ENCODE measurements around the gene SLC25A22.

Gene SLC25A22

DNA sequence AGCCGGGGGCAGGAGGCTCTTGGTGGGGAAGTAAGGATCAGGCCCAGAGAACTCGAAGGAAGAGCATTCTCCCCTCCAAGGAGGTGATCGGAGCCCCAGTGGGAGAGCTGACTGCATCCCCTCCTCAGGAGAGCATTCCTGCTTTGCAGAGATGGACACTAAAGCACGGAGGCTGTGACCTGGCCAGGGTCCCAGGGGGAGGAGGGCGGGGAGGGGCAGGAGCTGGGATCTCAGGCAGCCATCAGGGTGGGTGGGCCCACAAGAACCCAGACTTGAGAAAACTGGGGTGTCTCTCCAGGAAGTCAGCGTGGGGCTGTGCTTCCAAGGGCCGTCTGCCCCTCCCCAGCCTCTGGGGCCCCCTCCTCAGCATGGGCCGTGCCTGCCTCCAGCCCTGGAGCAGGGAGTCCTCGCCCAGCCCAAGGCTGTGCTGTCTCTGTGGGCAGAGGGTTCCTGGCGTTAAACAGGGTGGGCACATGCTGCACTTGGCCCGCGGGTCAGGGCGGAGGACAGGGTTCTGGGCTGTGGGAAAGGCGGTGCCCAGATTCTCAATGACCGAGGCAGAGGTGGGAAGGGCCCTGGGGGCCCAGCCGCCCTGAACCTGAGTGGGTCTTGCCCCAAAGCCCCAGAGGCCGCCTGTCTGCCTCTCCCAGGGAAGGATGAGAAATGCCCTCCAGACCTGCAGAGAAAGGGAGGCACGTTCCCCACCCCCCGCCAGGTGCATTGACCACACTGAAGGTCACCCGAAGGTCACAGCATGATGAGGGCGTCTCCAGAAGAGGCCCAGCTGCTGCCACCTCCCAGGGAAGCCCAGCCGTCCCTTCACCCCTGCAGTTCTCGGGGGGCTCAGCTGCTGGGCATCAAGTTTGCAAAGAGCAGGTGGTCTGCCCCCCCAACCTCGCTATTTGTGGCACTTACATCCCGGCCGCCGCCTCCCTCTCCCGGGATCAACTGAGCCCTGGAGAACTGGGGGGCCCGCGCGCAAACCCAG is 8.8 kb downstream of the SLC25A22 start:
- no peak for DNase-seq (ENCODE audit: low read depth)

DNA sequence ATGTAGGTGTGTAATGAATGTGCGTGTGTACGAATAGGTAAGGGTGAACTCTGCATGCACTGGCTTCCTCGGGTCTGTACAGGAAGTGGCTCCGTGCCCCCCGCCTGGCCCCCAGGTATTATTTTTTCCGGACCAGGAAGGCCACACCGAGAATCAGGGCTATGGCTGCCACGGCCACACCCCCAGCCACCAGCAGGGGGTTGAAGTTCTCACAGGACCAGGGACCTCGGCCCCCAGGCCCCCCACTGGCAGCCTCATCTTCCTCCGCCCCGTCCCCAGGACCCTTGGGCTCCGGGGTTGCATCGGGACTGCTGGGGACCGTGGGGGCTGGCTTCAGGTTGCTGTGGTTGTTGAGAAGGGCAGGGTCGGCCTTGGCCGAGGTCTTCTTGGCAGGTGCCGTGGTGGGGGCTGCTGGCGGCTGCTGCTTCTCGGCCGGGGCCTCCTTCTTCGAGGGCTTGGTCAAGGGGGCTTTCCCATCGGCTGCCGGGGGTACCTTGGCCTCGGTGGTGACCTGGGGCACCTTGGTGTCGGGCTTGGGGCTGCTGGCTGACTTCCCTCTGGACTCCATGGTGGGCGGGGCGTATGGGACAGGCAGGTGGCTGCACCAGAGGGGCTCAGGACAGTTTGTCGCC is 10.0 kb downstream of the SLC25A22 start:
- no peak for DNase-seq (ENCODE audit: low read depth)

DNA sequence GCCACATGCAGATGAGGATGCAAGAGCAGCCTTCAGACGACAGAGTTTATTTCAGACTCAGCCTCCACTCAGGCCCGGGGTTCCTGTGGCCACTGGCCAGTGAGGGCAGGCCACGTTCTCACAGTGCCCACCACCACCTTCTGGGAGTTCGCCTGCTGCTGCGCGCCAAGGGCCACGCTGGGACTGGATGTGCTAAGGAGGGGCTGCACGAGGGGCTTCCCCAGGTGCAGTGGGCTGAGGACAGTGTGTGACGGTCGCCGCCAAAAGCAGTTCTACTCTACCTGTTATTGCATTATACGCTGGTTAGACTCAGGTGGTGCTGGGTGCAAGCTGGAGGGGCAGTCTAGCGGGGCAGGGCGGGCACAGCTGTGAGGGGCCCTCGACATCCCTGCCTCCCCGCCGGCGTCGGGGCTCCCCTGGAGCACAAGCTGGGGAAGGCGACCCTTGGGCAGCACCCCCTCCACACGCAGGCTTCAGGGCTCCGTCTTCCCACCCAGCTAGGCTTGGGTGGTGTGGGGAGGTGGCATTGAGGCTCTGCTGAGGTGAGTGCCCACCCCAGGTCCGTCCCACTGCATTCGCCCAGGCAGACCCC is 10.9 kb downstream of the SLC25A22 start:
- no peak for DNase-seq (ENCODE audit: low read depth)

DNA sequence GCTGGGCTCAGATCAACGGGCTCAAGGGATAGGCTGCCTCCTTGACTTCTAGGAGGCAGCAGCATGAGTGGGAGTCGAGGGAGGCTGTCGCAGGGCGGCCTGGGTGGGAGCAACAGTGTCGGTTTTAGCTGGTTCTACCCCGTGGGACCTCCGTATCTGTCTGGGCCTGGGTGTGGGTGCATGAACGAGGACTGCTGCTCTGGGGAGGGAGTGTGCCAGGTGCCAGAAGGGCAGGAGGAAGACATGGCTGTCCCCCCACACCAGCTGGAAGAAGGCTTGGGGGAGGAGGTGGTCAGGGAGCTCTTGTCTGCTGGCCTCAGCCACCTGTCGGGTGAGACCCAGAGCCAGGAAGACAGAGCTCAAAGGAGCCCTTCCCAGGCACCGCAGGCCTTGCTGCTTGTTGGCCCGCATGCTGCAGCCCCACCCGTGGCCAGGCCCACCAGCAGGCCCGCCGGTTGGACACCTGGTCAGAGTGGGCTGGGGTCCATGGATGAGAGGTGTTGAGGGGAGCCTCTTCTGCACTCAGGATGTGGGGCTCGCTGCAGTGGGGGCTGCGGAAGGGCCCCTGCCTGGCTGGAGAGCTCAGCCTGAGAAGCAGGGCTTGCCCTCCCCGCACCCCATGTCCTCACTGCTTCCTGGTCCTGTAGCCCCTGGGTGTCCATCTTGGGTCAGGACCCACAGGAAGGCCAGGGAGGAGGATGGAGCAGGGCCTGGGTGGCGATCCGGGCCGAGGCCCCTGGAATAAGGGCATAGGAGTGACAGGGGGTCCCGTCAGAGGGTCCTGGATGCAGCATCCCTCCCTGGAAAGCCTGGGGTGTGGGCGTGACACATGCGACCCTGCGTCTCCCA is 11.6 kb downstream of the SLC25A22 start:
- no peak for DNase-seq (ENCODE audit: low read depth)

DNA sequence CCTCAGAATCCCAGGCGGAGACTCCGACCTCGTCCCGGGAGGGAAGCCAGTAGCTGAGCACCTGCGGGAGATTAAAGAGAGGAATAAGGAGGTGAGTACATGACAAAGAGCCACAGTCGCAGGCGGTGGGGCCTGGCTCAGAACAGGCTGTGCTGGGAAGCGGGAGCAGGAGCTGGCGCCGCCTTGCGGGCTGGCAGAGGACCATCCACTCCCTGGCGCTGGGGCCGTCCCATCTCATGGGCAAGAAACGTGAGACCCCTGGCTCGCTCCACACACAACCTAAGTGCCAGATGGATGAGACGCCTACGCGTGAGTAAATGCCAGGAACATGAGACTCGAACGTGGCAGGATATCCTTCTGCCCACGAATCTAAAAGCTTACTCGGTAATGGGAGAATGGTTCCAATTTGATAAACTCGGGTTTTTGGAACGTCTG is 14.5 kb downstream of the SLC25A22 start:
- DNase-seq (ENCODE audit: low read depth): no peak

DNA sequence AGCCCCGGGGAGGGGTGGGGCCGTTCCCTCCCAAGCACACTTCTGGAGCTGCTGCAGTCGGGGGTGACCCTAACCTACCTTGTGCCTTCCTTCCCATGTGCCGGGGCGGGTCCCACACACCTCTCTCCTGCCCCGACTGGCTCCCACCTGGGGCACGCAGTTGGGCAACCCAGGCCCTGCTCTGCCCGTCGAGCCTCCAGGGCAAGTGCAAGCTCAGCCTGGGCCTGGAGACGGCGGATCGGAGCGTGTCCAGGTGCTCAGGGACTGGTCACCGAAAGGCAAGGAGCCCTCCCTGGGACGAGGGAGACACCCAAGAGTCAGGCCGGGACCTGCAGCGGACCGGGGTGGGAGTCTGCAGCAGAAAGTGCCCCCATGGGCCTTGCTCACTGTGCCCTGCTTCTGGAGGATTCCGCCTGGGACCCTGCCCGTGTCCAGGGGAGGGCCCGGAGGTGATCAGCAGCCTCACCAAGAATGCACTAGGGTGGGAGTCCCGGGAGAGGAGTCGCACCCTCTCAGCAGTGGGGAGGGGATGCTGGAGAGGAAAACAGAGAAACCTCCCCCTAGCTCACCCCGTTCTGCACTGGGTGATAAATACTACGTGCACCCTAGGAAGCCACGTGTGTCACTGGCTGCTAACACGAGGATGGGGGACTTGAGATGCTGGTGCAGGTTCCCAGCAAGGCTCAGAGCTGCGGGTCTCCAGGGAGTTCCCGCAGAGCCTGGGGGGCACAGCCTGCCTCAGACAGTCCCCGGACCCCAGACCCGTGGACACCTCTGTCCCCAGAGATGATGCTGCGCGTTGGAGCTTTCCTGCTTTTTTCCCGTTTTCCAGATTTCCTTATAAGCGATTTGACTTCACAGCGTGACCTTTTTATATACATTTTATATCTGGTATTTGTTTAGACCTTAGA is 15.6 kb downstream of the SLC25A22 start:
- no peak for DNase-seq (ENCODE audit: low read depth)

DNA sequence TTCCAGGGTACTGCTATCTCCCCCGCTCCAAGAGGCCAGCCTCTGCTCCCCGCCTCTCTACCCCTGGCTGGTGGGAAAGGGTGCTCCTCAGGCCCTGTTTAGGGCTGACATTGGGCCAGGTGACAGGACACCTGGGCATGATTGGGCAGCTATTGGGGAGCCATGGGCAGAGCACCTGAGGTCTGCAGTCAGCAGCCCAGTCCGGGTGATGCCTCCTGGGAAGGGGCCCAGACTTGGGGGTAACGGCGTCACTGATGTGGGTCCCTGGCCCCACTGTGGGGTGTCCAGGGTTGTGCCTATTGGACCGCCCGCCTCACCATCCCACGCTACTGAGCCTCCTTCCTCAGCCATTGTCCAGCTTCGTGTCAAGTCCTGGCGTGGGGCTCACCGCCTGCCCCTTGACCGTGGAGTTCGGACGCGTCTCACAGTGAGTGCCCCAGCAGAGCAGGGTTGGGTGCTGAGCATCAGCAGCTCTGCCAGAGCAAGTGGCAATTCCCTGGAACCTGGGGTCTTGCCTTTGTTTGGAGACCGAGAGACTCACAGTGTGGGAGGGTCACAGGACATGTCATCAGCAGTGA is 18.0 kb downstream of the SLC25A22 start:
- DNase-seq (ENCODE audit: low read depth): no peak

DNA sequence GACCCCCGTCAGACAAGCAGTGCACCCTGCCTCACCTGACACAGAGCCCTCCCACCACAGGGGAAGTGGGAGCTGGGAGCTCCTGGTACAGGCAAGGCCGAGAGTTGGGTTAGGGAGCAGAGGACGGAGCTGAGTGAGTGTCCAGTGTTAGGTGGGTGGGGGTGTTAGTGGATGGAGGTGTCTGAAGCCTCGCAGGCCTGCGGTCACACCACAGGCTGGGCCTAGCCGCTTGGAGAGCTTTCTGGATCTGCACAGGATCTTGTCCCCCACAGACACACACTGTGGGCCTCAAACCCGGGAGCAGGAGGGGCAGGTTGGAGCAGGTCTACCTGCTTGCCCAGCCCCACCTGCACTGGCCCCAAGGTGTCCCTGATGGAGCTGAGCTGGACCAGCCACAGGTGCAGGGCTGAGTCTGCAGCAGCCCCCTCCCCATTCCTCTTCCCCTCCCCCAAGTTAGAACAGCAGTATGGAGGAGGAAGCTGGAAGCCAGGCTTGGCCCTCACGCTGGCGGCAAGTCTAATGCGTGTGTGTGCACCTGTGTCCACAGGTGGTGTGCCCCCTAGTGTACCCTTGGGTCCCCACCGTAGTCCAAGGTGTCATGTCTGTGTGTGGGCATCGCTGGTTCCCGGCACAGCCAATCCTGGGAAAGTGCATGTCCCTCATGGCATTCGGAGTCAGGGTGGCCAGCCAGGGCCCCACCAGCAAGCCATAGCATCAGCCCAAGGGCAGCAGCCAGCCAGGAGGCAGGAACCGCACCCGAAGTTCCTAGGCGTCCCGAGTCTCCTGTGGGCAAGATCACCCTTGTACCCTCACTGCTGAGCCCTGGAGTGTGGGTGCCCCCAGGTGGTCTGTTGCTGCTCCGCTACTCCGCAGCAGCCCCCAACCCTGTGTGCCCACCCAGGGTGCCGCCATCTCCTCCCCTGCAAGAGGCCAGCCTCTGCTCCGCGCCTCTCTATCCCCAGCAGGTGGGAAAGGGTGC is 18.8 kb downstream of the SLC25A22 start:
- no peak for DNase-seq (ENCODE audit: low read depth)

- peak; percentile 95 for DNase-seq (ENCODE audit: low read depth)
Observed at GRCh38 chr11:777288-778255, 20.5 kb downstream of the SLC25A22 start, which contains the start of gene GATD1. TSS of gene GATD1 (minus strand) at chr11:777487. CDS start at chr11:777462, 25 bp downstream.

GRCh38 chr11:776561-777287 is 21.4 kb downstream of the SLC25A22 start:
- no peak for DNase-seq (ENCODE audit: low read depth)

DNA sequence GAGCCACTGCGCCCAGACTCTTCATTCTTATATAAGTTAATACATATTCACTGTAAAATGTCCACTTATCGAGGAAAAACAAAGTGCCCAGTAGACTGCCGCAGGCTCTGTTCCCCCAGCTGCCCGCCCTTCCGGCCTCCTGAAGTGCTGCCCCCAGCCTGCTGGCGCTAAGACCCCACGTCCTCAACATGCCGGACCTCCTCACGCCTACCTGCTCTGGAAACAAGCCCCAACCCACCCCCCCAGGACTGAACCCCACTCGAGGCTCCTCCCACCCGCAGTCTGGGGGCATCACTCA is 21.9 kb downstream of the SLC25A22 start:
- no peak for DNase-seq (ENCODE audit: low read depth)

GRCh38 chr11:774873-775592 is 23.0 kb downstream of the SLC25A22 start:
- no peak for DNase-seq (ENCODE audit: low read depth)

GRCh38 chr11:773830-774229 is 24.3 kb downstream of the SLC25A22 start:
- DNase-seq (ENCODE audit: low read depth): no peak

DNA sequence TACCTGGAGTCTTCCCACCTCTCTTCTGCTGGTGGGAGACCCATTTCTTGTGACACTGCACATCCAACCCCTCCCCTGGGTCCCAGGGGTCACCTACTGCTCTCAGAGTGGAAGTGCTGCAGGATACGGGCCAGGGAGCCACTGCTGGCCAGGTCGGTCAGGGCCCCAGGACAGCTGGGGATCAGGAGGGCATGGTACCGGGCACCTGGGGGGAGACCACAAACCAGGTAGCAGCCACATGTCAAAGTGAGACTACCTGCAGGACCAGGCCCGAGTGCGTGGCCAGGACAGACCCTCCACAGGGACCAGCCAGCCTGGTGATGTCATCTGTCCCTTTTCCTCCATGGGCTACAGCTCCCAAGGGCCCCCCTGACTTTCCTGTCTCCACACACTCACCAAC is 24.7 kb downstream of the SLC25A22 start:
- DNase-seq (ENCODE audit: low read depth): no peak

DNA sequence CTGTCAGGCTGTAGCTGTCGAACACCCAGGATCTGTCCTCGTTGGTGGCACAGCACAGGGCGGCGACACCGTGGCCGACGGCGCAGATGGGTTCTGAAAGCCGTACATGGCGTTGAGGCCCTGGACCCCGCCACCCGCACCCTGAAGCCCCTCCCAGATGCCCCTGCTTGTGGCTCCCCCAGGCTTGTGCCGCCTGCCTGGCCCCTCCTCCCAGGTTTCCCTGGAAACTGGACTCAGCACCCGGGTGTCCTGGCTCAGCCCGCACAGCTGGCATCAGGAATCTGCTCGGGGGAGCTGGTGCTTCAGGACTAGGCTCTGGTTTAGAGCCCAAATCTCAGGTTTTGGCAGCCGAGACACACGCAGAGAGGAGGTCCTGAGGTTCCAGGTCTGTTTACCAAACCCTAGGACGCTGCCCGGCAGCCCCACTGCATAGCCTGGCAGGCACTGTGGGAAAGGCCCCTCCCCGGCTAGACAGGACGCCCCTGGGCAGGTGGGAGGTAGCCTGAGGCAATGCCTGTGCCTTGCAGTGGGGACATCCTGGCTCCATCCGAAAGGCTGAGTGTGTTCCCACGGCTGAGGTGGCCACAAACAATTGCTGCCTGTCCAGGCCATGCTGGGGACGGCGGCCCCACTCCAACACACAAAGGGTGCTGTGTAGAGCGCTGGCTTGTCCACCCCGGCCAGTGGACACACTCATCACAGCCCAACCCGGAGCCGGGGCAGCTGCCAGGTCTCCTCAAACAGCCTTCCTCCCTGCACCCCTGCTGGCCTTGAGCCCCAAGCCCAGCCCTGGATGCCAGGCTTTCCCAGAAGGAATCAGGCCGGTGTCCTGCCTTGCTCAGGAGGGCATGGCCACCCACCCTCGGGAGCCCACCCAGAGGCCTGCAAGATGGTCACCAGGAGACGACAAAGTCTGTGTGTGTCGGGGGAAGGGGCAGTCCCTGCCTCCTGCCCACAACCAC is 25.4 kb downstream of the SLC25A22 start:
- DNase-seq (ENCODE audit: low read depth): no peak
